Measurements from ENCODE around the gene SLC34A1. TPM values are rescaled to one million over a fixed set of nuclear protein-coding genes. Genes with fewer than 3 reads are reported as not detected.

Gene SLC34A1
- total and polyA plus RNA-seq, 2 of the 13 experiments (the other 11 are each of a cell fraction or from before 2014, with no cell fraction given): 0.03 to 0.20 TPM

DNA sequence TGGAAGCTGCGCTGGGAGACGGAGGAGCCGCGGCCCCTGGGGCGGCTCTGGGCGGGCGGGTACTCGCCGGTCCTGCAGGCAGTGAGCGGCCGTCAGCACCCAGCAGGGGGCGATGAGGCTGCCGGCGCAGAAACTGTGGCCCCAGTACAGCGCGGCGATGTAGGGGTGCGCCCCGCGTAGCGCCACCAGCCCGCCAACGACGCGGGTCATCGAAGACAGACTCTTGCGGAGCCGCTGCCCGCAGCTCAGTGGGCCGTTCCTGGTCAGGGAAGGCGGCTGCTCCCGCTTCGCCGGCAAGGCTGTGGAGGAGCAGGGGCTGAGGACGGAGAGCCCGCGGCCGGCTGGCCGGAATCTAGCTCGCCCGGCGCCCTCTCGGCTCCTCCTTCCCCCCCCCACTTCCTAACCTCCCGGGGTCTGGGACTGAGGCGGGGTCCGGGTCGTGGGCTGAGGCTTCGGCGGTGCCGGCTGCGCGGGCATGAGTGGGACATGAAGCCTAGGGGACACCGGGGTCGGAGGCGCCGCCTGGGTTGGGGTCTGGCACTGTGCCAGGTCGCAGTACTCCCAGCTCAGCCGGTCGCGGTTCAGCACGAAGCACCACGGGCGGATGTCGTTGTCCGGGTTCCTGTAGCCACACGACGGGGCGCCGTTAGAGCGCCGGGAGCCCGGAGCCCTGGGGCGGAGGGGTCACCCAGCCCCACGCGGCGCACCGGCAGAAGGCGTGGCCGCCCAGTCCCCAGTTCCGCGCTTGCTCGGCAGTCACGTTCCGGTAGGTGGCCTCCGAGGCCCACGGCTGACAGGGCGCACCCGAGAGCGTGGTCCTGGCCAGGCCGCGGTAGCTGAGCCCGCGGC, 19.8 kb downstream of the SLC34A1 start (continued):
- TF ChIP-seq MZF1 (CRISPR knock-in tag; IDR thresholded peaks at IDR 0.05; ENCODE audit: borderline replicate concordance) (no peak), ZFX (CRISPR knock-in tag; IDR thresholded peaks at IDR 0.05; ENCODE audit: low read depth) (peak; percentile 63), TBX3 (IDR thresholded peaks at IDR 0.05; ENCODE audit: borderline replicate concordance) (no peak), ATF1 (CRISPR knock-in tag; IDR thresholded peaks at IDR 0.05) (no peak), TOPORS (CRISPR knock-in tag; IDR thresholded peaks at IDR 0.05) (no peak), SIX1 (CRISPR knock-in tag; IDR thresholded peaks at IDR 0.05; ENCODE audit: borderline replicate concordance) (no peak), ARNT2 (CRISPR knock-in tag; IDR thresholded peaks at IDR 0.05; ENCODE audit: low read depth) (peak; percentile 26; the same call in 1 of the 2 replicates), NFKB2 (CRISPR knock-in tag; IDR thresholded peaks at IDR 0.05; ENCODE audit: borderline replicate concordance) (0 out of 2 replicates have a peak, but pooled peaks have one; percentile 9), CBX2 (IDR thresholded peaks at IDR 0.05; ENCODE audit: low read depth, low read length) (no peak), CBX2 (CRISPR knock-in tag; IDR thresholded peaks at IDR 0.05; ENCODE audit: low read depth) (no peak), AGO2 (optimal IDR thresholded peaks at IDR 0.05; ENCODE audit: low read depth, low read length) (no peak), ZFP37 (CRISPR knock-in tag; IDR thresholded peaks at IDR 0.05; ENCODE audit: borderline replicate concordance) (no peak), ZNF230 (CRISPR knock-in tag; IDR thresholded peaks at IDR 0.05) (no peak), AKAP8 (CRISPR knock-in tag; IDR thresholded peaks at IDR 0.05) (no peak; the same call in 1 of the 2 replicates), MXD4 (CRISPR knock-in tag; IDR thresholded peaks at IDR 0.05) (0 out of 2 replicates have a peak, but pooled peaks have one; percentile 44), KMT2A (CRISPR knock-in tag; IDR thresholded peaks at IDR 0.05) (0 out of 2 replicates have a peak, but pooled peaks have one; percentile 23), ETV6 (CRISPR knock-in tag; conservative IDR thresholded peaks at IDR 0.05) (no peak; the same call in 1 of the 2 replicates), ZBTB7B (CRISPR knock-in tag; IDR thresholded peaks at IDR 0.05) (0 out of 2 replicates have a peak, but pooled peaks have one; percentile 20), NRL (CRISPR knock-in tag; IDR thresholded peaks at IDR 0.05; ENCODE audit: borderline replicate concordance) (peak; percentile 1; the same call in 1 of the 2 replicates), ZMYM4 (CRISPR knock-in tag; IDR thresholded peaks at IDR 0.05) (no peak), ZNF780A (CRISPR knock-in tag; IDR thresholded peaks at IDR 0.05) (no peak)
- TF ChIP-seq, protein P1, sequence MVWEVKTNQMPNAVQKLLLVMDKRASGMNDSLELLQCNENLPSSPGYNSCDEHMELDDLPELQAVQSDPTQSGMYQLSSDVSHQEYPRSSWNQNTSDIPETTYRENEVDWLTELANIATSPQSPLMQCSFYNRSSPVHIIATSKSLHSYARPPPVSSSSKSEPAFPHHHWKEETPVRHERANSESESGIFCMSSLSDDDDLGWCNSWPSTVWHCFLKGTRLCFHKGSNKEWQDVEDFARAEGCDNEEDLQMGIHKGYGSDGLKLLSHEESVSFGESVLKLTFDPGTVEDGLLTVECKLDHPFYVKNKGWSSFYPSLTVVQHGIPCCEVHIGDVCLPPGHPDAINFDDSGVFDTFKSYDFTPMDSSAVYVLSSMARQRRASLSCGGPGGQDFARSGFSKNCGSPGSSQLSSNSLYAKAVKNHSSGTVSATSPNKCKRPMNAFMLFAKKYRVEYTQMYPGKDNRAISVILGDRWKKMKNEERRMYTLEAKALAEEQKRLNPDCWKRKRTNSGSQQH (CRISPR knock-in tag; IDR thresholded peaks at IDR 0.05; ENCODE audit: low read depth): no peak
- TF ChIP-seq, protein P2, sequence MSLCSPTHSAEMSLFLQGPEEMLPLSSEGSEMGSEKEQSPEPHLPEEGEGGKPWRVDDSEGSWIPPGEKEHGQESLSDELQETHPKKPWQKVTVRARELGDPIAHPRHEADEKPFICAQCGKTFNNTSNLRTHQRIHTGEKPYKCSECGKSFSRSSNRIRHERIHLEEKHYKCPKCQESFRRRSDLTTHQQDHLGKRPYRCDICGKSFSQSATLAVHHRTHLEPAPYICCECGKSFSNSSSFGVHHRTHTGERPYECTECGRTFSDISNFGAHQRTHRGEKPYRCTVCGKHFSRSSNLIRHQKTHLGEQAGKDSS (CRISPR knock-in tag; IDR thresholded peaks at IDR 0.05; ENCODE audit: borderline replicate concordance, low read depth): no peak
- TF ChIP-seq, protein P3, sequence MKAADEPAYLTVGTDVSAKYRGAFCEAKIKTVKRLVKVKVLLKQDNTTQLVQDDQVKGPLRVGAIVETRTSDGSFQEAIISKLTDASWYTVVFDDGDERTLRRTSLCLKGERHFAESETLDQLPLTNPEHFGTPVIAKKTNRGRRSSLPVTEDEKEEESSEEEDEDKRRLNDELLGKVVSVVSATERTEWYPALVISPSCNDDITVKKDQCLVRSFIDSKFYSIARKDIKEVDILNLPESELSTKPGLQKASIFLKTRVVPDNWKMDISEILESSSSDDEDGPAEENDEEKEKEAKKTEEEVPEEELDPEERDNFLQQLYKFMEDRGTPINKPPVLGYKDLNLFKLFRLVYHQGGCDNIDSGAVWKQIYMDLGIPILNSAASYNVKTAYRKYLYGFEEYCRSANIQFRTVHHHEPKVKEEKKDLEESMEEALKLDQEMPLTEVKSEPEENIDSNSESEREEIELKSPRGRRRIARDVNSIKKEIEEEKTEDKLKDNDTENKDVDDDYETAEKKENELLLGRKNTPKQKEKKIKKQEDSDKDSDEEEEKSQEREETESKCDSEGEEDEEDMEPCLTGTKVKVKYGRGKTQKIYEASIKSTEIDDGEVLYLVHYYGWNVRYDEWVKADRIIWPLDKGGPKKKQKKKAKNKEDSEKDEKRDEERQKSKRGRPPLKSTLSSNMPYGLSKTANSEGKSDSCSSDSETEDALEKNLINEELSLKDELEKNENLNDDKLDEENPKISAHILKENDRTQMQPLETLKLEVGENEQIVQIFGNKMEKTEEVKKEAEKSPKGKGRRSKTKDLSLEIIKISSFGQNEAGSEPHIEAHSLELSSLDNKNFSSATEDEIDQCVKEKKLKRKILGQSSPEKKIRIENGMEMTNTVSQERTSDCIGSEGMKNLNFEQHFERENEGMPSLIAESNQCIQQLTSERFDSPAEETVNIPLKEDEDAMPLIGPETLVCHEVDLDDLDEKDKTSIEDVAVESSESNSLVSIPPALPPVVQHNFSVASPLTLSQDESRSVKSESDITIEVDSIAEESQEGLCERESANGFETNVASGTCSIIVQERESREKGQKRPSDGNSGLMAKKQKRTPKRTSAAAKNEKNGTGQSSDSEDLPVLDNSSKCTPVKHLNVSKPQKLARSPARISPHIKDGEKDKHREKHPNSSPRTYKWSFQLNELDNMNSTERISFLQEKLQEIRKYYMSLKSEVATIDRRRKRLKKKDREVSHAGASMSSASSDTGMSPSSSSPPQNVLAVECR (CRISPR knock-in tag; IDR thresholded peaks at IDR 0.05; ENCODE audit: borderline replicate concordance): peak; percentile 56; the same call in 1 of the 2 replicates
